NT2/D1 (cell line): Measurements from ENCODE around the gene HEXIM1.

ENCODE experiments used
- DNase-seq: peaks from one replicate; pipeline ENCODE4 v3.0.0-alpha.2; 2011; ENCODE audit warnings: low read depth, low spot score
- H3K27me3 ChIP-seq: 2 replicates; pipeline ENCODE4 v1.6.0; 2011; ENCODE audit warnings: mild to moderate bottlenecking; ENCODE audit not compliant: insufficient read length, insufficient read depth
- H3K36me3 ChIP-seq: 2 replicates; pipeline ENCODE4 v1.6.1; 2011; ENCODE audit warnings: mild to moderate bottlenecking, low read length, mixed read lengths; ENCODE audit not compliant: insufficient read depth, insufficient read length
- H3K4me1 ChIP-seq: 2 replicates; pipeline ENCODE4 v1.5.1; 2011; ENCODE audit not compliant: insufficient read depth, insufficient read length
- H3K4me3 ChIP-seq: 2 replicates; pipeline ENCODE4 v1.5.1; 2011; ENCODE audit warnings: low read depth; ENCODE audit not compliant: insufficient read length
- H3K9ac ChIP-seq: 2 replicates; pipeline ENCODE4 v1.6.0; 2011; ENCODE audit warnings: low read depth; ENCODE audit not compliant: insufficient read length
- H3K9me3 ChIP-seq: 2 replicates; pipeline ENCODE4 v1.5.1; 2011; ENCODE audit warnings: mild to moderate bottlenecking, low read length; ENCODE audit not compliant: insufficient read depth
- SUZ12 ChIP-seq: IDR thresholded peaks from 2 replicates; pipeline ENCODE4 v1.6.1; 2011; ENCODE audit not compliant: insufficient read length, insufficient read depth; ENCODE audit errors: extremely low read depth
- YY1 ChIP-seq: IDR thresholded peaks from 2 replicates; pipeline ENCODE4 v1.6.1; 2011; ENCODE audit not compliant: insufficient read length, insufficient read depth
- ZNF274 ChIP-seq: IDR thresholded peaks from 2 replicates; pipeline ENCODE4 v1.6.1; 2011; ENCODE audit warnings: mild to moderate bottlenecking, low read depth, low read length

Gene HEXIM1

GRCh38 chr17:45108595-45109521 is 39.4 kb upstream of the HEXIM1 start:
- H3K9me3 ChIP-seq = no peaks in the 10 kb centered on the region
- H3K36me3 ChIP-seq = peaks cover 83% of the 10 kb centered on the region
- no peaks in the 10 kb centered on the region for H3K27me3 ChIP-seq
- H3K9ac ChIP-seq = no peak overlapping the region
- DNase-seq = no peak
- H3K4me3 ChIP-seq = no peak overlapping the region
- H3K4me1 ChIP-seq = peaks cover 9% of the 10 kb centered on the region
- TF ChIP-seq SUZ12 = no peak
- TF ChIP-seq YY1 = no peak
- TF ChIP-seq ZNF274 = no peak

DNA sequence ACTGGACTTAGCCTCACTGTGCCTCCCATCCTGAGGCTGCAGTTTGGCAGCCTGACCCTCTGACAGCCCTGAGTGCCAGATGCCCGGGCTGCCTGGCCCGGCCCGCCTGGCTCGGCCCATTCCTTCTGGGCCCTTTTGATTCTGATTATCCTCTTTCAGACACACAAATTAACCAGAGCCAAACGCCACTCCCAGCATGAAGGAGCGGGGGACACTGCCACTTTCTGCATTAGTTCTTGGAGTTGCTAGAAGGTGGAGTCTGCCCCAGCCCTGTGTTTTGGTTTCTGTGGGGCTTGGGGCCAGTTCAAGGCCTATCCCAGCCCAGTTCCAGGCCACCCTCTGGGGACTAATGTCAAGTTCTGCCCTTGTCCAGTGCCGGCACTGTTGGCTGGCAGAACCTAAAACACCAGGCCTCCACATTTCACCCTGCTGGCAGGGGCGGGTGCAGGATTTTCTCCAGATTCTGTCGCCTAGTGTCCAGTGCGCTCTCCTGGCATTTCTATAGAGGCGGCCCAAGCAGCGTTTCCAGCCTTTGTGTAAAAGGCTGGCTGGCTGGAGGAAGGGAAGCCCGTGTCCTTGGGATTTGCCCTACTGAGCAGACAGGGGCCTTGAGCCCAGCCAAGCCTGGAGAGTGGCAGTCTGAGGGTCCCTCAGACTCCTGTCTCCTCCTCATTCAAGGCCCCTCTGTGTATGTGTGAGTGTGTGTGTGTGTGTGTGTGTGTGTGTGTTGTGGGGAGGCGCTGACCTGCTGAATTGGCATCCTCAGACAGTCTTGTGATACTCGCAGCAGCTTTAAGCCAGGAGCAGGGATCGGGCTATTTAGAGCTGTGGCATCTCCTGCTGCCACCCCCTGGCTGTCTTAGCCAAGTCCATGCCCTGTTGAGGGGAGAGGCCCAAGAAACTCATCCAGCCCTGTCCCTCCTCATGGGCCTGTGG is 37.3 kb upstream of the HEXIM1 start:
- DNase-seq = no peak
- Histone ChIP-seq H3K9ac (peak overlapping the region; percentile 13), H3K4me1 (peaks cover 16% of the 10 kb centered on the region), H3K27me3 (no peaks in the 10 kb centered on the region), H3K36me3 (peaks cover 73% of the 10 kb centered on the region), H3K4me3 (no peak overlapping the region), H3K9me3 (no peaks in the 10 kb centered on the region)
- TF ChIP-seq YY1 (no peak), SUZ12 (no peak), ZNF274 (no peak)

GRCh38 chr17:45111850-45112249 is 36.4 kb upstream of the HEXIM1 start:
- Histone ChIP-seq H3K36me3 (peaks cover 64% of the 10 kb centered on the region), H3K27me3 (no peaks in the 10 kb centered on the region), H3K4me1 (peaks cover 19% of the 10 kb centered on the region), H3K4me3 (no peak overlapping the region), H3K9me3 (no peaks in the 10 kb centered on the region), H3K9ac (no peak overlapping the region)
- TF ChIP-seq SUZ12 (no peak), ZNF274 (no peak), YY1 (no peak)
- DNase-seq = no peak

- H3K9ac ChIP-seq = no peak overlapping the region
- DNase-seq = no peak
- peaks cover 19% of the 10 kb centered on the region for H3K4me1 ChIP-seq
- no peak overlapping the region for H3K4me3 ChIP-seq
- TF ChIP-seq SUZ12 = no peak
- TF ChIP-seq YY1 = no peak
- no peak for TF ChIP-seq ZNF274
- H3K9me3 ChIP-seq = no peaks in the 10 kb centered on the region
- H3K27me3 ChIP-seq = no peaks in the 10 kb centered on the region
- H3K36me3 ChIP-seq = peaks cover 59% of the 10 kb centered on the region
Observed at GRCh38 chr17:45112559-45113423, 35.5 kb upstream of the HEXIM1 start.

DNA sequence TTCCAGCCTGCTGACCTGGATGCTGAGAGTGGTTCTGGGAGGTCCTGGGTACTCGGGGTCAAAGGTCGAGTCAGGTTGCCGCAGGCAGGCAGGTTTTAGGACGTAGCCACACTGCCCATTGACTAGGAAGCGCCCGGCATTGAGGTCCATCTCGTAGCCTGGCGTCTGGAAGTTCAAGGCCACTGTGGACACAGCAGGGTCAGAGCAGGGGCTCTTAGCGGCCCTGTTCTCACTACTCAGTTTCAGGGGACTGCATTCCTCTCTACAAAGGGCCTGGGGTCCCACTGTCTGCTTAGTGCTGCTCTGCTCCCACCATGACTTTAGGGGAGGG is 34.9 kb upstream of the HEXIM1 start:
- peaks cover 59% of the 10 kb centered on the region for H3K36me3 ChIP-seq
- H3K9me3 ChIP-seq = no peaks in the 10 kb centered on the region
- H3K4me3 ChIP-seq = no peak overlapping the region
- H3K27me3 ChIP-seq = no peaks in the 10 kb centered on the region
- peaks cover 19% of the 10 kb centered on the region for H3K4me1 ChIP-seq
- DNase-seq = no peak
- no peak for TF ChIP-seq ZNF274
- no peak for TF ChIP-seq SUZ12
- TF ChIP-seq YY1 = no peak
- no peak overlapping the region for H3K9ac ChIP-seq

DNA sequence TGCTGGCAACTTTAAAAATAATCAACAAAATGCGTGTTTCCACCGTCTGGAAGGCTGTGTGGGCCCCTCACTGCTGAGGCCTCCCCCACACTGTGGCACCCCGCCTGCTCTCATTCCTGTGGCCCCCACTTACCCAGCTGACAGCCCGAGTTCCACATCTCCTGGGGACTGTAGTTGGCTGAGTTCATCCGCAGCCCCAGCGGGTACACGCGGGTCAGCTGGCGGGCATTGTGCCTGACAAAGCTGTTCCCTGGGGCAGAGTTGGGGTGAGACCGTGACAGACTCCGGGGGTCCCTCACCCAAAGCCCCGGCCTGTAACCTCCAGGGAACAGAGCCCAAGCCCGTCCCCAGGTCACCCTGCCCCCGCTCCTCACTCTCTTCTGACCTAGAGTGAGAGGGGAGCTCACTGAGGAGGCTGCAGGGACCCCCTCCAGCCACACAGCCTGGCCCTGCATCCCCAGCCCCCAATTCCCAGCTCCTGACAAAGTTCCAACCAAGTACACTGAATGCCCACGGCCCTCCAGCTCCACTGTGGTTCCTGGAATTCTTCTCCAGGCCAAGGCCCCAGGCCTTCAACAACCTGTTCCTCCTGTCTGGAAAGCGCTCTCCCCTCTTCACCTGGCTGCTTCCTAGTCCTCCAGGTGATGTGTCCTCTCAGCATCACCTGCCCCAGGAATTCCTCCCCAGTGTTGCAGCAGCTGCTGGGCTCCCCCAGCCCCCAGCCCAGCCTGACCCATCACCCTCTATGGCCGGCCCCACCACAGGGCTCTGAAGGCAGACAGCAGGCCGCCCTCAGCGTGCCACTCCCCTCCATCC is 34.0 kb upstream of the HEXIM1 start:
- Histone ChIP-seq H3K9ac (no peak overlapping the region), H3K27me3 (no peaks in the 10 kb centered on the region), H3K4me3 (no peak overlapping the region), H3K9me3 (no peaks in the 10 kb centered on the region), H3K36me3 (peaks cover 58% of the 10 kb centered on the region), H3K4me1 (peaks cover 19% of the 10 kb centered on the region)
- no peak for DNase-seq
- TF ChIP-seq ZNF274 = no peak
- no peak for TF ChIP-seq YY1
- no peak for TF ChIP-seq SUZ12
